Dermis blood vessel endothelial cell (primary cell): ENCODE results near the gene SLAMF6. TPM values are rescaled to one million over a fixed set of nuclear protein-coding genes. Genes with fewer than 3 reads are reported as not detected.

Experiments used
- DNase-seq: peaks from one replicate; pipeline ENCODE4 v3.0.0; 2010
- total RNA-seq: library from RNA; depleted of rRNA; stranded (reverse); fragments of >200 nt; gene quantifications from 2 replicates; pipeline ENCODE4 v1.2.3, GENCODE V29; 2014

Gene SLAMF6
- total RNA-seq, 1 donor from 2014 or later = not detected

DNA sequence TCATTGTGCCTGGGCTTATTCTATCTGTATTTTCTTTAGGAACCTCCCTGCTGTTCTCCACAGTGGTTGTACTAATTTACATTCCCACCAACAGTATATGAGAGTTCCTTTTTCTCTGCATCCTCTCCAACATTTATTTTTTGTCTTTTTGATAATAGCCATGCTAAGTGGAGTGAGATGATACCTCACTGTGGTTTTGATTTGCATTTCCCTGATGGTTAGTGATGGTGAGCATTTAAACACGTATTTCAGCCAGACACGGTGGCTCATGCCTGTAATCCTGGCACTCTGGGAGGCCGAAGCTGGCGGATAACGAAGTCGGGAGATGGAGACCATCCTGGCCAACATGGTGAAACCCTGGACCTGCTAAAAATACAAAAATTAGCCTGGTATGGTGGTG is 57.9 kb downstream of the SLAMF6 start:
- DNase-seq = no peak

DNA sequence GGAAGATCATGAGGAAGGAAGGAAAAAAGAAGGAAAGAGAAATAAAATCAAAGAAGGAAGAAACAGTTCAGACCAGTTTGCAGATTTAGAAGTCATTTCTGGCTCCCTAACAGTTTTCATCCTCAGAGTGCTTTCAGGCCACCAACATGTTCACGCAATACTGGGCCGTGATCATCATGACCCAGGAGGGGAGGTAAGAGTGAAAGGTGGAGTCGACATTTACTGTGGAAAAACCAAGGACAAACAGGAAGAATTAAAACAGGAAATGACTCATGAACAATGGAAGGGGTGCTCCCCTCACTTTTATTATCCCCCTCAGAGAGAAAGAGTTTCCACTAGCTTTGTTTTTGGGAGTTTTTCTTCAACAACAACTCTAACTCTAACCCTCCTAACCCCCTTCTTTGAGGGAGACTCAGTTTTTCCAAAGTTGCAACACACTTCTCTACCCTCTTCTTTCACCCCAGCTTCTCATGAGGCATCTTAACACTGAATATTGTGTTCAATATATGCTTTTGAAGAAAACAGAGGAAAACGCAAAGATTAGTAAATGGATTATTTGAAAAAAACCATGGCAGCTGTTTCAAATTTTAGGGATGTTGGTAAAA is 62.3 kb downstream of the SLAMF6 start:
- DNase-seq = no peak

DNA sequence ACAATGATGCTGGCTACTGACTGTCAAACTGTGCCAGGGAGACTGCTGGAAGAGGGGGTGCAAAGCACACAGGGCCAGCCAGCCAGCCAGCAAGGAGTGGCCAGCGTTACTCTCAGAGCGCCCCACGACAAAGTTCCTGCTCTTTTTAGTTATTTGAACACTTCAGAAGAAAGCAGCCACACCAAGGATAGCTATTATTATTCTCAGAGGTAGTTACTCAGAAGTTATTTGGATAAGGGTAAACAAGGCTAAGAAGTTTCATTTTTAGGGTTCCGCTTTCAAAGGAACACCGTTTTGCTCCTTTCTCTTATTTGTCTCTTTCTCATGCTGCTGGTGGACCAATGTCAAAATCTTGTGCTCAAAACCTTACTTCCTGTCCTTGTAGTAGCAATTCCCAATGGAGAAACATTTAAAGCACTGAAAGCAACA is 62.8 kb downstream of the SLAMF6 start:
- DNase-seq = no peak

DNA sequence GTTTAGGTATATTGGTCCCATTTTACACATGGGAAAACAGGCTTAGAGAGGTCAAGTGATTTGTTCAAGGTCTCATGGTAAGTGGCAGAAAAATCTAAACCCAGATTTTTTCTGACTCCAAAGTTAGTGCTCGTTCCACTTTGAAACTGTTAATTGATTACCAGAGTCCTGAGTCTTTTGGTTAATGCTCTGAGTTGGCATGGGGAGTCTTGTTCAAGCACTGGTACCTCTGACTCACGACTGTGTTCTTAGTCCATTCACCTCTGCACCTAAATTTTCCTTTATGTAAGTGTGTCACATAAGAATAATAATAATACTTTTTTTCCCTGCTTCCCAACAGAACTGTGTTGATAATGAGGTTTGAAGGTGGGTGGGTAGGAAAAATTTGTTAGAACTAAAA is 63.4 kb downstream of the SLAMF6 start:
- no peak for DNase-seq

DNA sequence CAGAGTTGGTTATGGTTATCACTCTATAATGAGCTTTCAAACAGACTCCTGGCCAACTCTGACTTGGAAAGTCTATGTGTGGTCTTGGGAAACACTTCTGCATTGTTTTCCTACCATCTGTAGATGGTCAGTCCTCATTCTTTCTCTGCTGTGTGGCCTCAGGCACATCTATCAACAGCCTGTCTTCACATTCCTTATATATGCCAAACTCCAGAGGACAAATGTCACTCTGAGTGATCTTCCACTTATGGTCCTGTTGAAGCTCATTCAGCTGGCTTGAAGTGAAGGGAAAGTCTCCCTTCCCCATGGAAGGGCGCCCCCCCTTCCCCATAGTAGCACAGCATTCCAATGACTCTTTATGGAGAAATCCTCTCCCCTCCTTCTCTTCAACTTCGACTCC is 64.0 kb downstream of the SLAMF6 start:
- DNase-seq = no peak

DNA sequence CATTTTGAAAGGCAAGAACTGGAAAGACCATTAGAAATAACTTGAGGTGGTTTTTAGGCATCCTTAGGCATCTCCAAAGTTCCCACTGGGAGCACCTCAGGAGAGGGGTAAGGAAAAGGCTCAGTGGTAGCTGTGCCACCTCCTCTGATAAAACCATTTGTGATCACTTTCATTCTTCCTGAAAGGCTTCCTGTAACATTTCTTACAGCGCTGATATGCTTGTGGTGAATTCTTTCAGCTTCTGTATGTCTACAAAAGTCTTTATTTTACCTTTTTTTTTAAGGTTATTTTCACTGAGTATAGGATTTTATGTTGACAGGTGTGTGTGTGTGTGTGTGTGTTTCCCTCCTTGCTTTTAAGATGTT is 67.9 kb downstream of the SLAMF6 start:
- DNase-seq = no peak

DNA sequence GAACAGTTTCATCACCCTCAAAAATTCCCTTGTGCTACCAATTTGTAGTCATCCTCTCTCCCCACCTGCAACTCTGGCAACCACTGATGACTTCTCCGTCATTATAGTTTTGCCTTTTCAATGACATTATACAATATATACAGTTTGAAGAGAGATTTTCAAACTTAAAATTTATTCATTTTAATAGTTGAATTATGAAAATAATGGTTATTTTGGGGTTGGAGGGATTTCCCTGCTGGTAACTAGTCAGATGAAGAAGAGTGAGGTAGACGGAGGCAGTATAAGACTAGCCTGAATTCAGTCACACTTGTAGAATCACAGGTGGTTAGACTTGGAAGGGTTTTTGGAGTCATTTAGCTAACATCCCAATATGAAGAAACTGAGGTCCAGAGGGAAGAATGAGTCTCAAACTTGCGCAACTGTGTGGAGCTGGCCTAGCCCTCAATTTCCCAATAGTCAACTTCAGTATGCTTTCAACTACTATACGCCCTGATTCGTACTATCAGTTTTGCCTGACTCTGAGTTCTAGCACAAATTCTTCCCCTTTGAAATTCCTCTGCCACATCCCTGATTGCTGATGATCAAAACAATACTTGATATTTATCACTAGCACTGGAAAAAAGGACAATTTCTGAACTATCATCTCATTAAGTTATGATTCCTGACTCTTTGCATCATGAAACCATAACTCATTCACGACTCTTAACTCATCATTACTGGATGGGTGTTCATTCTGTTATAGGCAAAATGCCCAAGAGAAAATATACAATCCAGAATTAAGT is 68.5 kb downstream of the SLAMF6 start:
- DNase-seq = no peak

DNA sequence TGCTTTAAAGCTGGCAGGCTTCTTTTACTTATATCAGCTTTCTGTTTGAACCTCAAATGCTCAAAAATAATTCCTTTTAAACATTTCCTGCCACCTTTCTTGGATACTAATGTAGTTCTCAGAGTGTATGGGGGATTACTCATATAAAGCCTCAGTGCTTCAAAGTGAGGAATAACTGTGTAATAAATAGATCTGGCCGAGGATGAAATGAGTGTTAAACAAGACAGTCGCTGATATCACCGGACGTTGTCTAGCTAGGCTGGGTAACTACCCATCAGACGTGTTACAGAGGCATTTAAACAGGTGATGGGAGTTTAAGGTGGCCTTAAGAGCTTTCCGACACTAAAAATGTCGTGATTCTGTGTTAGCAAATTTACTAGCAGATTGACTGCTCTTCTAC is 69.6 kb downstream of the SLAMF6 start:
- no peak for DNase-seq

DNA sequence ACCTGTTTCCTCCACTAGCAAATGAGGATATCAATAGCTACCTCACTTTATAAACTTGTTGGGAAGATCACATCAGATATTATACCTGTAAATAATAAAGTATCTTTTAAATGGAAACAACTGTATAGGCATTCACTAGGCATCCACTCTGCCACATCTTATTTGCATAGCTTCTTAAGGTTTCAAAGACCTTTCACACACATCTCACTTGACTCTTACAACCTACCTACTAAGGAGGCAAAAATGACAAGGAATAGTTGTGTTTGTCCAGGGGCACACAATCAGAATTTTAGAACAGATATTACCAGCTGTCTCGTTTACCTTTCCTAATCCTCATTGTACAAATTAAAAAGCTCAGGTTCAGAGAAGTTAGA is 71.2 kb downstream of the SLAMF6 start:
- DNase-seq = no peak

DNA sequence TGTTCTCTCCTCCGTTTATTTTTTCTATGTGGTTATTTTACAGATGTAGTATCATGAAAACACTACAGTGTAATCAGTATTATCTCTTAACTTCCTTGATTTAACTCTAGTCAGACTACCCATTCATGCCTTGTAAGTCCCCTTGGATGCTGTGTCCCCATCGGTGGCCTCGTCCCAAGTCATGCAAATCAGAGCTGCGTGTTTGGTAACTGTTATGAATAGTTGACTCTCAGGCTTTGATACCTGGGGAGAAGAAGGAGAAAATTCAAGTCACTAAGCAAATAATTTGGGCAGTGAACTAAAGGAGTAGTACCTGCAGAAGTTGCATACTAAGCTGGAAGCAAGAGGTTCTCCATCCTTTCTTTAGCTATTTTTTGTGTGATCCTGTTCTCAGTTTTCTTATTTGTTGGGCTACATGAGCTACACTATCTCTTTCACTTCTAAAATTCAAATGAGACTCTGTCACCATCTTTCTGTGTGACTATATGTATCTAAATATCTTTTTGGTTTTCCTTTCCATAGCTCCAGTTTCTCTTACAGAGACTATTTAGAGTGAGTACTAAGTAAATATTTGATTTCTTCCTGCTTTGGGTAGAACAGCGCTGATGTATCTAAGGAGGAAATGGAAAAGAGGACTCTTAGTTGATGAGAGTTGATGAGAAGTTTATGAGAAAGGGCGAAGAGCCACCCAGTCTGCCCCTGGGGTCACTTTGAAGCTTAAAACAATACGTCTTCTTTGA is 71.8 kb downstream of the SLAMF6 start:
- DNase-seq = no peak

DNA sequence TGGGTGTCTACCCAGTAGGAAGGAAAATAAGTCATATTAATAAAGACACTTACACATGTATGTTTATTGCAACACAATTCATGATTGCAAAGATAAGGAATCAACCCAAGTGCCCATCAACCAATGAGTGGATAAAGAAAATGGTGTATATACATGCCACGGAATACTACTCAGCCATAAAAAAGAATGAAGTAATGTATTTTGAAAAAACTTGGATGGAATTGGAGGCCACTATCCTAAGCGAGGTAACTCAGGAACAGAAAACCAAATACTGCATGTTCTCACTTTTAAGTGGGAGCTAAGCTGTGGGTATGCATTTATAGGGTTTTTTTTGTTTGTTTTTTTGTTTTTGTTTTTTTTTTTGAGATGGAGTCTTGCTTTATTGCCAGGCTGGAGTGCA is 73.6 kb downstream of the SLAMF6 start:
- DNase-seq = no peak

DNA sequence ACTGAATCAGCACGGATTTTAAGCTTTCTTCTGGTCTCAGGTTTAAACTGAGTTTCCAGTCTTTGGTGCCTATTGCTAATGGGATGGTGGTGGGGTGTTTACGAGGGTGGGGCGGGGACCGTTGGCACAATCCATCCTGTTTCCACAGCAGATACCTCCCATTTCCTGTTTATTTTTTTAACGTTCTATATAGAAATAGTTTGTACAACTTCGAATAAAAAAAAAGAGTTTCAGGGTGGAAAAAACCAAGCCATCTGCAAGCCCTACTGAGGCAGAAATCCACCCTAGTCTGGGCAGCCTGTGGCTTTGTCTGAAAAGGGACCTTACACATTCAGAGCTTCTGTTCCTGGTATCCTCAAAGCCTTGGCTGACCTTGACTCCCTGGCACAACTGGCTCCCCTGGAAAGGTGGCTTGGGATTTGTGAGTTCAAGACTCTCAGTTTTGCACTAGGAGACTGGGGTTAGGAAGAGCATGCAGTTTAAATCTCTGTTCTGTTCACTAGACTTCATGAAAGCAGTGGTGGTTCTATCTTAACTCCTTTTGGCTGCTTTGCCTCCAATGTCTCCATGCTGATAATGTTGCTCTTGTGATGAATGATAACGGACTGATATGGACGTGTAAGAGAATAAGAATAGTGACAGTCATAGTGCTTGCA is 76.0 kb downstream of the SLAMF6 start:
- no peak for DNase-seq

DNA sequence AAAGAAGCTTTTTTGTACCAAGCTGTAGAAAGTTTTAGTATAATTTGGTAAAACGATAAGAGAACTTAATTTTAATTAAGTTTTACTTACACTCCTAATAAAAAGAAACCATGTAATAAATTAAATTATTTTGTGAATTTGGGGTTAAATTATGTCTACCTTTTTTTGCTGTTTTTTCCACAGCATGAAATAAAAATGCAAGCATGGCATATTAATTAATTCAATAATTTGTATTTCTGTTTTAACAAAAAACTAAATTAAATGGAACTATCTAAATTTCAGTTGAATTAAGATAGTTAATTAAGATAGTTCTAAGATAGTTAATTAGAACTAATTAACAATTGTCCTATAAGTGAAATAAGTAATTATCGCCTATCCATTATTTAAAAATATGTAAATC is 83.3 kb downstream of the SLAMF6 start:
- no peak for DNase-seq

DNA sequence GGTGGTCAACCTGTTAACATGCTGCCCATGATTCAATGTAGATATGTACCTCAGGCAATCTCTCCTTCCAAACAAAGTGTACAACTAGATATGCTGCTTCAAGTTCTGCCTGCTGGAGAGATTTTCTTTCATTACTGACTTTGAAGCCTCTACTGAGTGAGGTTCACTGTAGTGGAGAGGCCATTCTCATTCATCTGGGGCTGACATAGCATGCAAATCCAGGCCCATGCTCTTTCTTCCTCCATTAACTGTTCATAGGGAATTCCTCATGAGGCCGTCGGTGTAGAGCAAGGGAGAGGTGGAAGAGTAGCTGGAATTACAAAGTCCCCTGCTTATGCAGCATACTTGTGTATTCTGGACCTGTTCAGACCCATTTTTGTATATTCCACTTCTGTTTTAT is 84.1 kb downstream of the SLAMF6 start:
- DNase-seq = no peak

DNA sequence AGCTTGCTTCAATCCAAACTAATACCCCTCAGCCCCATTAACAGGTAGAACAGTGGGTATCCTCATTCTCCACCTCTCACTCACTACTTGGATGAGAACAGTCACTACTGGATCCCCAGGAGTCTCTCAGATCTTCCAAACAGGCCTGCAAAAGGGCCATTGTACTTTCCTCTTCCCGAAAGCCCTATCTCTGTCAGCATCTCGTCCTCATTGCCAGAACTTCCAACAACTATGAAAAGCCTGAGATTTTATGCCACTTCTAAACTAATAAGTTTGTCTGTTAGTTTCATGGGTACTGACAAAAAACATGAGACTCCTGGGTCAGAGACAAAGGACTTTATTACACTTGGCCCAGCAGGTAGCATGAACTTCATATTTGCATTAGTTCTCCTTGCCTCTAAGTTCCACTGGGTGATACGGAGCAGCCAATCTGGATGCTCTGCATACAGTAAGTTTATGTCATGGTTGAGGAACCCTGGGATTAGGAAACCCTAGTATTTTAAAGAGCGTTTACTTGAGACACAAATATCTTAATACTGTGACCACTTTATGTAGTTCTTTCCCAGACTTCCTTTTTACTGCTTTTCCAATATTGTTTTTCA is 84.6 kb downstream of the SLAMF6 start:
- DNase-seq = no peak

DNA sequence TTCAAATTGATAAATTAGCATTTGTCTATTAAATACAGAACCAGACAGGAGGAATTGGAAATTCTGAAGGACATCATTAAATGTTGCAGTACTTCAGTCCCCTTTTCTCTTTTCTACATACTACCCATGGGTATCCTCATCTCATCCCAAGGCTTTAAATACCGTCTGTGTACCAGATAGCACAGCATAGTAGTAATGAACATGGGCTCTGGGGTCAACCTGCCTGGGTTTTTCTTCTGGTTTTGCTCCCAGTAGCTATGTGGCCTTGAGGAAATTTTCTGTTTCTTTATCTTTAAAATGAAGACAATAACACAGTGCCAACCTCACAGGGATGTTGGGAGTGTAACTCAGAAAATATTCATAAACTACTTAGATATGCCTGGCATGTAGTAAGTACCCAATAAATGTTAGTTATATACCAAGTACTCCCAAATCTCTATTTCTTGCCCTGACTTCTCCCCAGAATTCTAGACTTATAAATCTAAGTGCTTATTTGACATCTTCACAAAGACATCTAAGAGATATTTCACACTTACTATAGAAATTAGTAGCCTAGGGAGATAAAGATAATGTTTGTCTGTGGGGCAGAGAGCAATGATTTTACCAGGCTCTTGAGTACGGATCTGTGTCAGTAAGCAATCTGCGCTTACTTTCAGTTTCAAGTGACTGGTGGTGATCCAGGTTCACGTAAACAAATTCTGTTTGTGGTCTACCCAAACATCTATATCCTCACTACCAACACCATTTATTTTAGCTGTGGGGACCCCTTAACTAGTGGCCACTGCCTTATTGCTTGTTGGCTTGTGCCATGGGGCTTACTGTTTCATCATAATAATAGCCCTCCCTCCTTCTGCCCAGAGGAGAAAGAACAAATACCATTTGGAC is 85.4 kb downstream of the SLAMF6 start:
- peak; percentile 20 for DNase-seq

DNA sequence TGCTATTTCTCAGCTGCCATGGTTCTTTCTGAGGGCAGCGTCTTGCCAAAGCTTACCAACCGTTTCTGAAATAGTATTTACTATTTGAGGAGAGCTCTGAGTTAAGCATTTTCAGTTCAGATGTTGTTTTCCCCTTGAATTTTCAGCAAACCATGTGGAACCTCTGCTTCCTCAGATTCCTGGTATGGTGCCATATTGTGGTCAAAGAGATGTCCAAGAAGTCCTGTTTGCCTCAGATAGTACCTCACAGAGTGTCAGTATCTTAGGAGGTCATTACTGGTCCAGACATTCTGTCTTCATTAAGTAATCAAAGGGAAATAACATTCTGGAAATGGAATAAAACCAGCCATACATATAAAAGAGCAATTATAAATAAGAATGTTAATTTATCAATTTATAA is 86.1 kb downstream of the SLAMF6 start:
- no peak for DNase-seq

Other genes starting within 250 kb of the SLAMF6 start
- 33.9 and 35.4 TPM in 2 replicates for gene PEX19, start 238.1 kb downstream of the SLAMF6 start, total RNA-seq
- gene COPA, start 180.0 kb downstream of the SLAMF6 start, total RNA-seq = 248 and 276 TPM in 2 replicates
- 80.2 and 117 TPM in 2 replicates for gene NCSTN, start 179.9 kb downstream of the SLAMF6 start, total RNA-seq
- under 0.01 and 0.05 TPM in 2 replicates for gene NHLH1, start 156.2 kb downstream of the SLAMF6 start, total RNA-seq
- gene VANGL2, start 122.7 kb downstream of the SLAMF6 start, total RNA-seq = under 0.01 and 0.05 TPM in 2 replicates
- gene CD84, start 56.2 kb upstream of the SLAMF6 start, total RNA-seq = not detected in 2 replicates
- gene SLAMF1, start 123.8 kb upstream of the SLAMF6 start, total RNA-seq = not detected in 2 replicates
- gene CD48, start 188.6 kb upstream of the SLAMF6 start, total RNA-seq = not detected in 2 replicates
- gene SLAMF7, start 216.0 kb upstream of the SLAMF6 start, total RNA-seq = not detected in 2 replicates